K562 (cell line): ENCODE data around the gene RFX3. TPM values are rescaled to one million over a fixed set of nuclear protein-coding genes. Genes with fewer than 3 reads are reported as not detected.

ENCODE experiments used
- CXXC5 ChIP-seq: fragments of 250-450 bp; sonication (Bioruptor Pico); IDR thresholded peaks from 2 replicates; pipeline ENCODE4 v1.8.0; 2022; ENCODE audit warnings: inconsistent platforms, mild to moderate bottlenecking, moderate library complexity
- EGR1 ChIP-seq: fragments of 450-650 bp; conservative IDR thresholded peaks from 2 replicates; pipeline ENCODE4 v1.6.1; 2017; ENCODE audit warnings: mild to moderate bottlenecking
- ILK ChIP-seq: fragments of 450-650 bp; IDR thresholded peaks from 2 replicates; pipeline ENCODE4 v1.6.1; 2016; ENCODE audit warnings: missing genetic modification characterization, low read depth, mild to moderate bottlenecking, missing compliant biosample characterization, moderate library complexity, borderline replicate concordance
- NUFIP1 ChIP-seq: fragments of 450-650 bp; IDR thresholded peaks from 2 replicates; pipeline ENCODE4 v1.6.1; 2018; ENCODE audit not compliant: partially characterized antibody
- RBM39 ChIP-seq: fragments of 200-400 bp; formaldehyde crosslinking; optimal IDR thresholded peaks from 2 replicates; pipeline ENCODE3; 2018; ENCODE audit warnings: low read depth, low read length
- SETDB1 ChIP-seq: IDR thresholded peaks from one replicate; pipeline ENCODE4 v1.6.1; 2012; ENCODE audit warnings: low read length, control low read depth, inconsistent platforms
- SMC3 ChIP-seq: conservative IDR thresholded peaks from 2 replicates; pipeline ENCODE4 v1.6.1; 2011; ENCODE audit warnings: low read depth, low read length, improper control_type of control experiment; ENCODE audit not compliant: insufficient read depth
- ZKSCAN1 ChIP-seq: fragments of 150-350 bp; IDR thresholded peaks from 2 replicates; pipeline ENCODE4 v1.6.1; 2016; ENCODE audit warnings: low read depth, low read length
- ZNF445 ChIP-seq: fragments of 250-450 bp; sonication (Bioruptor Pico); IDR thresholded peaks from 2 replicates; pipeline ENCODE4 v1.4.0; 2020; ENCODE audit warnings: low read depth, mild to moderate bottlenecking, moderate library complexity
- ZNF75A ChIP-seq: fragments of 450-650 bp; formaldehyde crosslinking; IDR thresholded peaks from 2 replicates; pipeline ENCODE4 v1.4.0; 2020; ENCODE audit warnings: mild to moderate bottlenecking
- polyA plus RNA-seq, 8 experiments: library from polyadenylated mRNA; depleted of rRNA in 4 of 8; stranded (reverse) in 5 of 8; unstranded in 3 of 8; fragments of >200 nt; fragmentation: Nextera tagmentation in 2 of 8; fragmentation: Illumina TruSeq in 1 of 8; extraction: Ambion mirVana in 2 of 8; extraction: Trizol in 1 of 8; gene quantifications; 2 replicates each; pipeline versions ENCODE4 v1.2.1 to v1.2.3, GENCODE V29; 2011 to 2014; ENCODE audit warnings: inconsistent platforms in 1 of 8, missing spikeins in 1 of 8
- total RNA-seq, 7 experiments: library from RNA; depleted of rRNA in 6 of 7; stranded (reverse); fragments of >200 nt in 6 of 7; fragmentation: Illumina TruSeq in 2 of 7; extraction: Trizol in 2 of 7; gene quantifications; 2 replicates each; pipeline versions ENCODE4 v1.2.1 to v1.2.3, GENCODE V29; 2011 to 2021; ENCODE audit warnings: low replicate concordance in 1 of 7
- TF ChIP-seq, protein P1 (sequence below), 3 experiments: IDR thresholded peaks in 2 of 3; conservative IDR thresholded peaks in 1 of 3; 2 replicates each; pipeline ENCODE4 v1.5.1; 2011 to 2012; ENCODE audit warnings: low read length in 3 of 3, mild to moderate bottlenecking in 3 of 3, control low read depth in 2 of 3, improper control_type of control experiment in 1 of 3, inconsistent platforms in 1 of 3, low read depth in 1 of 3, mixed read lengths in 1 of 3, moderate library complexity in 1 of 3; ENCODE audit not compliant: insufficient read depth in 2 of 3
- TF ChIP-seq, protein P2 (sequence below), 2 experiments: fragments of 450-650 bp in 1 of 2; sonication (generic) in 1 of 2; formaldehyde crosslinking in 1 of 2; IDR thresholded peaks; 2 replicates each; pipeline versions ENCODE4 v1.7.1 to v1.9.0; 2016 to 2022; ENCODE audit warnings: inconsistent platforms in 1 of 2, mild to moderate bottlenecking in 1 of 2, missing genetic modification reagents in 1 of 2
- TF ChIP-seq, protein P3 (sequence below): sonication (generic); formaldehyde crosslinking; IDR thresholded peaks from 2 replicates; pipeline ENCODE4 v1.8.1; 2022; ENCODE audit warnings: missing genetic modification reagents
- TF ChIP-seq, protein P4 (sequence below): sonication (generic); formaldehyde crosslinking; IDR thresholded peaks from 2 replicates; pipeline ENCODE4 v1.8.0; 2022; ENCODE audit warnings: mild to moderate bottlenecking, low read depth, missing genetic modification reagents

Gene RFX3
- total and polyA plus RNA-seq, 9 of the 15 experiments (the other 6 are each of a cell fraction or from before 2014, with no cell fraction given) = 0.86 to 4.9 (median 2.0) TPM

DNA sequence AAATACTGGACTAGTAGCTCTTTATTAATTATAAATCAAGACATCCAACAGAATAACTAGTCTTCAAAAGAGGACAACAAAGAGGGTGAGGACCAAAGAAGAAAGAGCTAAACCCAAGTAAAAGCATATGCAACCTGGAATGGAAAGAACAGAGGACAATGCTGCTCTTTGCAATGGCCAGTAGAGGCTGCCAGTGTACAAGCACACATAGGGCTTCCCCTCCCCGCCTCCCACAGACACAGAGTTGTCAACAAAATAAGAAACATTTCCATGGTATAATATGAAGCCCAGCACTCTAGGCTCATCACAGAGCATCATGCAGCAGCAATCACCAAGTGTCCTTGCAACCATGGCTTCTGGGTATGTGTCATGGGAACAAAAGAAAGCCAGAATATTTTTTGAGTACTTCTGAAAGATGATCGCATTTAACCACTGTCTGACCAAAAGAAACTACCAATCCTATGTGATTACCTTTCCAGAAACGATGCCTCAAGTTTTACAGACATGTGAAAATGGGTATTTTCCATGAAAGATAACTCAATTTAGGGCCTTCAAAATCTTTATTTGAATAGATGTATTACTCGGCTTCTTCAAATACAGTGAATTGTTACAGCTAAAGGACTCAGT lies 58.1 kb downstream of the RFX3 start (continued):
- TF ChIP-seq ILK (tag) (no peak), RBM39 (no peak), ZKSCAN1 (no peak), EGR1 (no peak), ZNF75A (CRISPR knock-in tag) (no peak), SETDB1 (no peak), NUFIP1 (no peak), ZNF445 (CRISPR knock-in tag) (no peak), SMC3 (peak; percentile 72), CXXC5 (CRISPR knock-in tag) (no peak)
- TF ChIP-seq, protein P1, sequence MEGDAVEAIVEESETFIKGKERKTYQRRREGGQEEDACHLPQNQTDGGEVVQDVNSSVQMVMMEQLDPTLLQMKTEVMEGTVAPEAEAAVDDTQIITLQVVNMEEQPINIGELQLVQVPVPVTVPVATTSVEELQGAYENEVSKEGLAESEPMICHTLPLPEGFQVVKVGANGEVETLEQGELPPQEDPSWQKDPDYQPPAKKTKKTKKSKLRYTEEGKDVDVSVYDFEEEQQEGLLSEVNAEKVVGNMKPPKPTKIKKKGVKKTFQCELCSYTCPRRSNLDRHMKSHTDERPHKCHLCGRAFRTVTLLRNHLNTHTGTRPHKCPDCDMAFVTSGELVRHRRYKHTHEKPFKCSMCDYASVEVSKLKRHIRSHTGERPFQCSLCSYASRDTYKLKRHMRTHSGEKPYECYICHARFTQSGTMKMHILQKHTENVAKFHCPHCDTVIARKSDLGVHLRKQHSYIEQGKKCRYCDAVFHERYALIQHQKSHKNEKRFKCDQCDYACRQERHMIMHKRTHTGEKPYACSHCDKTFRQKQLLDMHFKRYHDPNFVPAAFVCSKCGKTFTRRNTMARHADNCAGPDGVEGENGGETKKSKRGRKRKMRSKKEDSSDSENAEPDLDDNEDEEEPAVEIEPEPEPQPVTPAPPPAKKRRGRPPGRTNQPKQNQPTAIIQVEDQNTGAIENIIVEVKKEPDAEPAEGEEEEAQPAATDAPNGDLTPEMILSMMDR (IDR thresholded peaks at IDR 0.05 in 2 of 3, conservative IDR thresholded peaks at IDR 0.05 in 1 of 3; ENCODE audit: insufficient read depth in 2 of 3, low read depth in 1 of 3, low read length in 3 of 3) = peak; percentile 77 to 87 (median 87)
- TF ChIP-seq, protein P2, sequence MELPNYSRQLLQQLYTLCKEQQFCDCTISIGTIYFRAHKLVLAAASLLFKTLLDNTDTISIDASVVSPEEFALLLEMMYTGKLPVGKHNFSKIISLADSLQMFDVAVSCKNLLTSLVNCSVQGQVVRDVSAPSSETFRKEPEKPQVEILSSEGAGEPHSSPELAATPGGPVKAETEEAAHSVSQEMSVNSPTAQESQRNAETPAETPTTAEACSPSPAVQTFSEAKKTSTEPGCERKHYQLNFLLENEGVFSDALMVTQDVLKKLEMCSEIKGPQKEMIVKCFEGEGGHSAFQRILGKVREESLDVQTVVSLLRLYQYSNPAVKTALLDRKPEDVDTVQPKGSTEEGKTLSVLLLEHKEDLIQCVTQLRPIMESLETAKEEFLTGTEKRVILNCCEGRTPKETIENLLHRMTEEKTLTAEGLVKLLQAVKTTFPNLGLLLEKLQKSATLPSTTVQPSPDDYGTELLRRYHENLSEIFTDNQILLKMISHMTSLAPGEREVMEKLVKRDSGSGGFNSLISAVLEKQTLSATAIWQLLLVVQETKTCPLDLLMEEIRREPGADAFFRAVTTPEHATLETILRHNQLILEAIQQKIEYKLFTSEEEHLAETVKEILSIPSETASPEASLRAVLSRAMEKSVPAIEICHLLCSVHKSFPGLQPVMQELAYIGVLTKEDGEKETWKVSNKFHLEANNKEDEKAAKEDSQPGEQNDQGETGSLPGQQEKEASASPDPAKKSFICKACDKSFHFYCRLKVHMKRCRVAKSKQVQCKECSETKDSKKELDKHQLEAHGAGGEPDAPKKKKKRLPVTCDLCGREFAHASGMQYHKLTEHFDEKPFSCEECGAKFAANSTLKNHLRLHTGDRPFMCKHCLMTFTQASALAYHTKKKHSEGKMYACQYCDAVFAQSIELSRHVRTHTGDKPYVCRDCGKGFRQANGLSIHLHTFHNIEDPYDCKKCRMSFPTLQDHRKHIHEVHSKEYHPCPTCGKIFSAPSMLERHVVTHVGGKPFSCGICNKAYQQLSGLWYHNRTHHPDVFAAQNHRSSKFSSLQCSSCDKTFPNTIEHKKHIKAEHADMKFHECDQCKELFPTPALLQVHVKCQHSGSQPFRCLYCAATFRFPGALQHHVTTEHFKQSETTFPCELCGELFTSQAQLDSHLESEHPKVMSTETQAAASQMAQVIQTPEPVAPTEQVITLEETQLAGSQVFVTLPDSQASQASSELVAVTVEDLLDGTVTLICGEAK (IDR thresholded peaks at IDR 0.05) = no peak
- TF ChIP-seq, protein P2 (CRISPR knock-in tag; IDR thresholded peaks at IDR 0.05) = no peak
- TF ChIP-seq, protein P3, sequence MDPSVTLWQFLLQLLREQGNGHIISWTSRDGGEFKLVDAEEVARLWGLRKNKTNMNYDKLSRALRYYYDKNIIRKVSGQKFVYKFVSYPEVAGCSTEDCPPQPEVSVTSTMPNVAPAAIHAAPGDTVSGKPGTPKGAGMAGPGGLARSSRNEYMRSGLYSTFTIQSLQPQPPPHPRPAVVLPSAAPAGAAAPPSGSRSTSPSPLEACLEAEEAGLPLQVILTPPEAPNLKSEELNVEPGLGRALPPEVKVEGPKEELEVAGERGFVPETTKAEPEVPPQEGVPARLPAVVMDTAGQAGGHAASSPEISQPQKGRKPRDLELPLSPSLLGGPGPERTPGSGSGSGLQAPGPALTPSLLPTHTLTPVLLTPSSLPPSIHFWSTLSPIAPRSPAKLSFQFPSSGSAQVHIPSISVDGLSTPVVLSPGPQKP (CRISPR knock-in tag) = no peak
- TF ChIP-seq, protein P4, sequence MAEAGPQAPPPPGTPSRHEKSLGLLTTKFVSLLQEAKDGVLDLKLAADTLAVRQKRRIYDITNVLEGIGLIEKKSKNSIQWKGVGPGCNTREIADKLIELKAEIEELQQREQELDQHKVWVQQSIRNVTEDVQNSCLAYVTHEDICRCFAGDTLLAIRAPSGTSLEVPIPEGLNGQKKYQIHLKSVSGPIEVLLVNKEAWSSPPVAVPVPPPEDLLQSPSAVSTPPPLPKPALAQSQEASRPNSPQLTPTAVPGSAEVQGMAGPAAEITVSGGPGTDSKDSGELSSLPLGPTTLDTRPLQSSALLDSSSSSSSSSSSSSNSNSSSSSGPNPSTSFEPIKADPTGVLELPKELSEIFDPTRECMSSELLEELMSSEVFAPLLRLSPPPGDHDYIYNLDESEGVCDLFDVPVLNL (CRISPR knock-in tag) = no peak
